ENCODE measurements around the gene CCDC74B. TPM values are rescaled to one million over a fixed set of nuclear protein-coding genes. Genes with fewer than 3 reads are reported as not detected.
"Not testable (repeated sequence)": the region's sequence is repeated elsewhere in the genome, so short reads cannot be mapped to it uniquely, and the experiment has no call there.

The CCDC74B gene
- total RNA-seq, 2 donors from 2014 or later: 21.7 to 31.2 TPM

DNA sequence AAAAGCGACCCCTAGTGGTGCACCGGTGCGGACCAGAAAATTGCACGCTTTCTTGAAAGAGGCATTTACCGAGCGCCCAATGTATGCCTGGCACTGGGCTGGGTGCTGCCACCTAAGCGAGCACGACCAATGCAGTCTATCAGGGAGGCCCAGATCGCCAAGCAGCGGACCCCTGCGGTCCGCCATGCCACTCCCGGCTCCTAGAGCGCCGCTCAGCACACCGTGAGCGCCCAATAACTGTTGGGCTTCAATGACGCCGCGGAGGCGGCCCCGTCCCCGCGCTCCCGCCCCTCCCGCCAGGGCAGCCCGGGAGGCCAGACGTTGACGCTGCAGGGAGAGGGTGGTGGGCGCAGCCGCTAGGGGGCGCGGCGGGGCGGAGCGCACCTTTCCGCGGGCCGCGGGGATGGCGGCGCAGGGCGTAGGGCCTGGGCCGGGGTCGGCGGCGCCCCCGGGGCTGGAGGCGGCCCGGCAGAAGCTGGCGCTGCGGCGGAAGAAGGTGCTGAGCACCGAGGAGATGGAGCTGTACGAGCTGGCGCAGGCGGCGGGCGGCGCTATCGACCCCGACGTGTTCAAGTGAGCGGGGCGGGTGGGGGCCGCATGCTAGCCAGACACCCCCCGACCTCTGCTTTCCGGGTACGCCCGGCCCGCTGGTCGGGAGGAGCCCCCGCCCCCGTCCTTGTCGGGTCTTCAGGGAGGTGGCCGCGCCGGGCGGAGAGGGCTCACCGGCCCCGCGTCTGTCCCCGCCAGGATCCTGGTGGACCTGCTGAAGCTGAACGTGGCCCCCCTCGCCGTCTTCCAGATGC lies 37.2 kb upstream of the CCDC74B start, which contains the start of gene MZT2B:
Gene MZT2B (plus strand): TSS at position 383 of the 803 bp plus-strand sequence. CDS start 21 bp downstream, at position 404.
- peak; percentile 82 for DNase-seq (ENCODE audit: low spot score)
- Histone ChIP-seq H3K4me3 (peak within 1 kb of the TSS; percentile 98), H3K27ac (peak within 1 kb of the TSS; percentile 89 to 93)
- intact Hi-C loops (cut with DNase I): loop anchor here (2.0 to 10.0 kb wide), 3 partner anchors 151 to 923 kb away; partner anchors contain the start of genes IMP4 and PLEKHB2
- under 1% methylated on average over 69 of the region's 86 CpGs for WGBS
- not testable (repeated sequence) for H3K36me3 ChIP-seq; H3K27me3 ChIP-seq (replicated peaks; ENCODE audit: insufficient read depth); H3K9me3 ChIP-seq; H3K4me1 ChIP-seq (replicated peaks)
- TF ChIP-seq, protein P1, sequence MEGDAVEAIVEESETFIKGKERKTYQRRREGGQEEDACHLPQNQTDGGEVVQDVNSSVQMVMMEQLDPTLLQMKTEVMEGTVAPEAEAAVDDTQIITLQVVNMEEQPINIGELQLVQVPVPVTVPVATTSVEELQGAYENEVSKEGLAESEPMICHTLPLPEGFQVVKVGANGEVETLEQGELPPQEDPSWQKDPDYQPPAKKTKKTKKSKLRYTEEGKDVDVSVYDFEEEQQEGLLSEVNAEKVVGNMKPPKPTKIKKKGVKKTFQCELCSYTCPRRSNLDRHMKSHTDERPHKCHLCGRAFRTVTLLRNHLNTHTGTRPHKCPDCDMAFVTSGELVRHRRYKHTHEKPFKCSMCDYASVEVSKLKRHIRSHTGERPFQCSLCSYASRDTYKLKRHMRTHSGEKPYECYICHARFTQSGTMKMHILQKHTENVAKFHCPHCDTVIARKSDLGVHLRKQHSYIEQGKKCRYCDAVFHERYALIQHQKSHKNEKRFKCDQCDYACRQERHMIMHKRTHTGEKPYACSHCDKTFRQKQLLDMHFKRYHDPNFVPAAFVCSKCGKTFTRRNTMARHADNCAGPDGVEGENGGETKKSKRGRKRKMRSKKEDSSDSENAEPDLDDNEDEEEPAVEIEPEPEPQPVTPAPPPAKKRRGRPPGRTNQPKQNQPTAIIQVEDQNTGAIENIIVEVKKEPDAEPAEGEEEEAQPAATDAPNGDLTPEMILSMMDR (IDR thresholded peaks at IDR 0.05): peak; percentile 87 to 93 (median 92)

DNA sequence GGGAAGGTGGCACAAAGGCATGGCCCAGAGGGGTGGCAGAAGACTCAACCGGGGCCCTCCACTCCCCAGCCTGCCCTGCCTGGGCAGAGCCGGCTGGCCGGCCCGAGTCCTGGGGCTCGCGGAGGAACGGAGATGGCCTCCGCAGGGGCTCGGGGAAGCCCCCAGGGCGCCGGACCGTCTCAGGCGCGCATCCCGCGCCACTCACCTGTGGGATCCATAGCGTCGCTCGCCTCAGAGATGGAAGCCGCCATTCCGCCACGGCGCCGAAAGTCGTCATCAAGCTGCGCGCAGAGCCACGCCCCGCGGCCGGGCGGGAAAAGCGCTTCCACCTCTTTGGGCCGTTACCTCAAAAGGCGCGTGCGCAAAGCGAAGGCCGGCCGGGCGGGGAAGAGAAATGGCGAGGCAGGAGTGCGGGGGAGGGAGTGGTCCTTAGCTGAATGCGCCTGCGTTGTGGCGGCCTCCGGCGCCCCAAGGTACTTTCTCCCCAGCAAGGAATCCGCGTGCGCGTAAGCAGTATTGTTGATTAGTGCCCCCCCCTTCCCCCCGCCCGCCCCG lies 36.5 kb upstream of the CCDC74B start, which contains the start of gene SMPD4:
Gene SMPD4 (minus strand): TSS at position 278 of the 555 bp plus-strand sequence. CDS start 5,010 bp downstream, outside the sequence.
- no peaks in the 10 kb centered on the region for H3K9me3 ChIP-seq
- intact Hi-C loops (cut with DNase I): loop anchor here (2.0 to 10.0 kb wide), 3 partner anchors 151 to 923 kb away; partner anchors contain the start of genes IMP4 and PLEKHB2

DNA sequence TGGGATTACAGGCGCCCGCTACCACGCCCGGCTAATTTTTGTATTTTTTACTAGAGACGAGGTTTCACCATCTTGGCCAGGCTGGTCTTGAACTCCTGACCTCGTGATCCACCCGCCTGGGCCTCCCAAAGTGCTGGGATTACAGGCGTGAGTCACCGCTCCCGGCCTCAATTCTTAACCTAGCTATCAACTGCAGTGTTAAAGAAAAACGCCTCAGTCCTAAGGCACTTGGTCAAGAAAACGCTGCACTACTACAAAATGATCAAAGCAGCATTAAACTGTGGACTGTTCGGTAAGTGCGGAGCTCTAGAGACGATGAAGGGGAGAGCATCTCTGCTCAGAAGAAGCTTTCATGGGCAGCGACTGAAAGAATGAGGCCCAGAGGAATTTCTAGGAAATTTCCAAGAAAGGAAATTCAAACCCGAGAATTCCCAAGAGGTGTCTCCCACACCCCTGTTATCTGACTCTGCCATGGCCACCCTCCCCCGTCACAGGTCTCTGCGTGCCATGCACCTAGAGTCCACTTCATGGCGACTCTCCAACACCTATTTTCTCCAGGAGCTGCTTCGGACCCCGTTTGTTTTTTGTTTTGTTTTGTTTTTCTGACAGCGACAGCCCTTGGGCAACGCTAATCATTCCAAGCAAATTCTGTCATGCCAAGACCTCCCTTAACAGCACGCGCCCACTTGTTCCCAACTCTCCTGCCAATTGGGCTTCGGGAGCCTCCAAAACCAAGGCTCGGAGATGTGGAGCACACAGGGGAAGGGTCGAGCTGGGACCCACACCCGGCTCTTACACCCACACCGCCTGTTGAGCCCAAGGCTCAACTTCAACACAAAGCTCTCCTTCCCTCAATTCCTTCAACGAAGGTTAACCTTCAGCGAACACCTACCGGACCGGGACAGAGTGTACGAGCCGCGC lies 35.8 kb upstream of the CCDC74B start:
- not testable (repeated sequence) for H3K9me3 ChIP-seq; H3K36me3 ChIP-seq; DNase-seq (ENCODE audit: low spot score); H3K27me3 ChIP-seq (replicated peaks; ENCODE audit: insufficient read depth); H3K4me1 ChIP-seq (replicated peaks)
- WGBS: 26% methylated on average over 38 of the region's 38 CpGs
- peak overlapping the region; percentile 89 to 93 for H3K27ac ChIP-seq
- intact Hi-C loops (cut with DNase I): loop anchor here (2.0 to 10.0 kb wide), 3 partner anchors 152 to 924 kb away; partner anchors contain the start of genes IMP4 and PLEKHB2
- H3K4me3 ChIP-seq: peak overlapping the region; percentile 98

More for the DNA sequence above, 36.5 kb upstream of the CCDC74B start, which contains the start of gene SMPD4:
- WGBS: 0% methylated on average over 55 of the region's 55 CpGs
- peak; percentile 96 for DNase-seq (ENCODE audit: low spot score)
- Histone ChIP-seq H3K27ac (peak within 1 kb of the TSS; percentile 89 to 93), H3K4me3 (peak within 1 kb of the TSS; percentile 98), H3K27me3 (replicated peaks; ENCODE audit: insufficient read depth) (no peaks in the 10 kb centered on the region), H3K4me1 (replicated peaks) (peaks cover 5% of the 10 kb centered on the region), H3K36me3 (no peaks in the 10 kb centered on the region)
- TF ChIP-seq POLR2A (IDR thresholded peaks at IDR 0.05) (peak; percentile 37), POLR2AphosphoS5 (IDR thresholded peaks at IDR 0.05) (peak; percentile 93)
- TF ChIP-seq, protein P1 (IDR thresholded peaks at IDR 0.05): peak in 1 of 4 experiments; percentile 25

DNA sequence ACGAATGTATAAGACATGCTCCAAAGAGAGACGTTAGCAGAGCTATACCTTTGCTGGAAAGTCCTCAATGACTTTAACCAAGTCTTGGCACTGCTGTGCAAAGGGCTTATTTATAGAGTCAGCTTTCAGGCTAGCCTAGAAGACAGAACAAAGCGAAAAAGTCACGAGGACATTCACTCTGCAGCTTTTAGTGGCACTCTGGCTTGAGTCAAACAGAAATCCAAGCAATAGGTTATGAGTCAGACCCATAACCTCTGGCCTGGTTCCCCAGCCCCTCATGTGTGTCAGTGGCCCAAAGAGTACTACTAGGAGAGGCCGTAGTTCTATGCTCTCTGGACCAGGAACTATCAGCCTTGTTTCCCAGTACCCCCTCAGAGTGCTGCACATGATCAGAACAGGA lies 30.0 kb upstream of the CCDC74B start:
- H3K9me3 ChIP-seq; H3K27me3 ChIP-seq (replicated peaks; ENCODE audit: insufficient read depth); H3K36me3 ChIP-seq; H3K4me3 ChIP-seq; H3K27ac ChIP-seq; DNase-seq (ENCODE audit: low spot score); intact Hi-C loops (cut with DNase I); H3K4me1 ChIP-seq (replicated peaks): not testable (repeated sequence)
- WGBS: 89% methylated on average over 5 of the region's 5 CpGs

DNA sequence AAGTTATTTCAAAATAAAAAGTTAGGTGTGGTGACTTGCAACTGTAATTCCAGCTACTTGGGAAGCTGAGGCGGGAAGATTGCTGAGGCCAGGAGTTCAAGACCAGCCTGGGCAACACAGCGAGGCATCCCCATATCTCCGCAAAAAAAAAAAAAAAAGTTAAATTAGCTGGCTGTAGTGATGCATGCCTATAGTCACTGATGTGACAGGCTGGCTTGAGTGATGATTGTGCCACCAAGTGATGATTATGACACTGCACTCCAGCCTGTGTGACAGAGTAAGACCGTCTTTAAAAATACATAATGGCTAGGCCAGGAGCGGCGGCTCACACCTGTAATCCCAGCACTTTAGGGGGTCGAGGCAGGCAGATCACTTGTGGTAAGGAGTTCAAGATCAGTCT lies 25.0 kb upstream of the CCDC74B start:
- H3K36me3 ChIP-seq: peaks cover 0 to 6% of the 10 kb centered on the region in 2 donors
- no peak overlapping the region for H3K27ac ChIP-seq
- no peak for TF ChIP-seq POLR2A (IDR thresholded peaks at IDR 0.05)
- no peak for TF ChIP-seq POLR2AphosphoS5 (IDR thresholded peaks at IDR 0.05)
- TF ChIP-seq, protein P1 (IDR thresholded peaks at IDR 0.05): no peak
- no peak overlapping the region for H3K4me3 ChIP-seq
- intact Hi-C loops (cut with DNase I): no loop called here
- no peaks in the 10 kb centered on the region for H3K4me1 ChIP-seq (replicated peaks)
- H3K27me3 ChIP-seq (replicated peaks; ENCODE audit: insufficient read depth): no peaks in the 10 kb centered on the region
- no peak for DNase-seq (ENCODE audit: low spot score)
- 96% methylated on average over 7 of the region's 7 CpGs for WGBS
- no peaks in the 10 kb centered on the region for H3K9me3 ChIP-seq

DNA sequence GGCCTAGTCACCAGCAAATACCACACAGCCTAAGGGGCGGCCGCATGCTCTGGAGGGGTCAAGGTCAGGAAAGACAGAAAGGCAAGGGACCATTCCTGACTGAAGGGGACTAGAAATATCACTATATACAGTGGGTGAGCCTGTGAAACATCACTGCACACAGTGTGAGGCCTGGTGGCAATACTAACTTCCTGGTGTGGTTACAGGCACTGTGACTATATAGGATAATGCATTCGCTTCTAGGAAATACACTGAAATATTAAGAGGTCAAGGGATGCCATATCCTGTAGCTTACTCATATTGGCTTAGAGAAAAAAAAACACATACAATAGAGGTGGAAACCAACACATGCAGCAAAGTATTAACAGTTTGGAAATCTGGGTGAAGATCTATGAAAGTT lies 24.3 kb upstream of the CCDC74B start:
- H3K4me3 ChIP-seq; DNase-seq (ENCODE audit: low spot score); H3K9me3 ChIP-seq; H3K27me3 ChIP-seq (replicated peaks; ENCODE audit: insufficient read depth); H3K27ac ChIP-seq; H3K36me3 ChIP-seq; intact Hi-C loops (cut with DNase I); H3K4me1 ChIP-seq (replicated peaks): not testable (repeated sequence)
- 98% methylated on average over 3 of the region's 3 CpGs for WGBS

DNA sequence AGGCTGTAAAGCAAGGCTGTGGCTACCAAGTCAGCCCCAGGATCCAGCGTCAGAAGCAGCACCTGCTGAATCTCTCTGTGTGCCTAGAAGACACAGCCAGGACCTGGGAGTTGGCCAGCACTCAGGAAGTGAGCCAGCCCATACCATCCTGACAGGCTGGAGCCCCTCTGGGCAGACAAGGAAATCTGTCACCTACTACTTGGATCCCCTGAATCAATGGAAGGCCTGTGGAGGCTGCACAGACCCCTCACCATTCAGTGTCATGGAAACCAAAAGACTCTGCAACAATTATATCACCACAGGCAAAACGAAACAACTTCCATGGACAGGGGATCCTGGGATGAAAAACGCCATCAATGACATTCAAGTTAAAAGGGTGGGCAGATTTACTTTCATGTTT lies 21.7 kb upstream of the CCDC74B start:
- H3K27me3 ChIP-seq (replicated peaks; ENCODE audit: insufficient read depth); H3K4me3 ChIP-seq; DNase-seq (ENCODE audit: low spot score); H3K27ac ChIP-seq; intact Hi-C loops (cut with DNase I); H3K9me3 ChIP-seq; H3K4me1 ChIP-seq (replicated peaks): not testable (repeated sequence)
- peaks cover 0 to 12% of the 10 kb centered on the region in 2 donors for H3K36me3 ChIP-seq
- 94% methylated on average over 3 of the region's 3 CpGs for WGBS
